22Rv1 (cell line): ENCODE results near the gene USP35.

Experiments
- H3K27ac ChIP-seq: fragments of 450-650 bp; 2 replicates; pipeline ENCODE4 v1.5.1; 2017
- CTCF ChIP-seq: fragments of 450-650 bp; IDR thresholded peaks from 2 replicates; pipeline ENCODE4 v1.5.1; 2017; ENCODE audit warnings: mild to moderate bottlenecking
- ZFX ChIP-seq: fragments of 450-650 bp; IDR thresholded peaks from 2 replicates; pipeline ENCODE4 v1.6.1; 2017; ENCODE audit warnings: antibody characterized with exemption, borderline replicate concordance

USP35 gene

GRCh38 chr11:78248903-78249302, 60.2 kb downstream of the USP35 start:
- no peak overlapping the region for H3K27ac ChIP-seq
- no peak for TF ChIP-seq CTCF
- no peak for TF ChIP-seq ZFX

- TF ChIP-seq ZFX: no peak
- no peak for TF ChIP-seq CTCF
- H3K27ac ChIP-seq: no peak overlapping the region
Measured at GRCh38 chr11:78250099-78250498, 61.4 kb downstream of the USP35 start.

- TF ChIP-seq ZFX: no peak
- no peak for TF ChIP-seq CTCF
- H3K27ac ChIP-seq: no peak overlapping the region
Measured at GRCh38 chr11:78251083-78251775, 62.5 kb downstream of the USP35 start.

GRCh38 chr11:78253797-78254196, 65.1 kb downstream of the USP35 start:
- H3K27ac ChIP-seq: no peak overlapping the region
- TF ChIP-seq ZFX (no peak), CTCF (no peak)

GRCh38 chr11:78254268-78254667, 65.5 kb downstream of the USP35 start:
- H3K27ac ChIP-seq: no peak overlapping the region
- TF ChIP-seq CTCF (no peak), ZFX (no peak)

- TF ChIP-seq CTCF (no peak), ZFX (no peak)
- H3K27ac ChIP-seq: no peak overlapping the region
Measured at GRCh38 chr11:78255919-78256318, 67.2 kb downstream of the USP35 start.

- no peak overlapping the region for H3K27ac ChIP-seq
- TF ChIP-seq ZFX: no peak
- no peak for TF ChIP-seq CTCF
Measured at GRCh38 chr11:78256962-78257361, 68.2 kb downstream of the USP35 start.
